ENCODE measurements around the gene FBXW5.

Gene FBXW5

DNA sequence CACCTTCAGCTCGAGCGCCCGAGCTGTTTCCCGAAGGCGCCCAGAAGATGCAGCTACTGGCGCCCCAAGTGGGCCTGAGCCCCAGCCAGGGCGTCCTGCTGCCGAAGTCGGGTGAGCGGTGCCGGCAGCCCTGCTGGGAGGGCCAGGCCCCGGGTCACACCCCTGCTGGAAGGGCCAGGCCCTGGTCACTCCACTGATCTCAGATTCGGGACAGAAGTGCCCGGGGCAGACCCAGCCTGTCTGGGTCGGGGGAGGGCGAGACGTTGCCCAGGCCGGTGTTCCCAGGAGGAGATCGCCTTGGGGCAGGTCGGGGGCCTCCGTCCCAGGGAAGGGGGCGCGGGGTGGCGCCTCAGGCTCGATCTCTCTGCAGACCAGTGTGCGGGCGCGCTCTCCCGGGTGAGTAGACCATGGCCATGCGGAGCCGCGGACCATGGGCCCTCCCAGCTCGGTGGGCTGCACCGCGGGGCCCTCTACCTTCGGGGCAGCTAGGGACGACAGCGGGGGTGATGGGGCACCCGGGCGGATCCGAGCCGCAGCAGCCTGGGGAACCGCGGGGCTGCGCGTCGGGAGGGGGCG lies 40.6 kb upstream of the FBXW5 start:
- no peaks in the 10 kb centered on the region for H3K36me3 ChIP-seq (ENCODE audit: insufficient read depth, low read length)
- no peak overlapping the region for H3K9ac ChIP-seq (ENCODE audit: insufficient read length)
- H3K4me3 ChIP-seq = no peak overlapping the region
- H3K9me3 ChIP-seq (ENCODE audit: low read depth, low read length) = no peaks in the 10 kb centered on the region
- no peak for DNase-seq (ENCODE audit: low read depth, low spot score)
- no peak for TF ChIP-seq FOXP2 (optimal IDR thresholded peaks at IDR 0.05; ENCODE audit: control extremely low read depth, extremely low read length, insufficient read depth)
- TF ChIP-seq EZH2 (IDR thresholded peaks at IDR 0.05) = no peak
- TF ChIP-seq POLR2AphosphoS5 (IDR thresholded peaks at IDR 0.05; ENCODE audit: borderline replicate concordance, low read depth, low read length) = no peak
- no peak overlapping the region for H3K27ac ChIP-seq

GRCh38 chr9:136984464-136985026 lies 40.0 kb upstream of the FBXW5 start:
- TF ChIP-seq POLR2AphosphoS5 (IDR thresholded peaks at IDR 0.05; ENCODE audit: borderline replicate concordance, low read depth, low read length) = no peak
- TF ChIP-seq FOXP2 (optimal IDR thresholded peaks at IDR 0.05; ENCODE audit: control extremely low read depth, extremely low read length, insufficient read depth) = no peak
- no peak for TF ChIP-seq EZH2 (IDR thresholded peaks at IDR 0.05)
- Histone ChIP-seq H3K9me3 (ENCODE audit: low read depth, low read length) (no peaks in the 10 kb centered on the region), H3K27ac (no peak overlapping the region), H3K4me3 (no peak overlapping the region), H3K36me3 (ENCODE audit: insufficient read depth, low read length) (no peaks in the 10 kb centered on the region), H3K9ac (ENCODE audit: insufficient read length) (no peak overlapping the region)
- DNase-seq (ENCODE audit: low read depth, low spot score) = no peak

GRCh38 chr9:136983656-136984314 lies 39.2 kb upstream of the FBXW5 start:
- H3K36me3 ChIP-seq (ENCODE audit: insufficient read depth, low read length) = no peaks in the 10 kb centered on the region
- TF ChIP-seq EZH2 (IDR thresholded peaks at IDR 0.05) = no peak
- TF ChIP-seq FOXP2 (optimal IDR thresholded peaks at IDR 0.05; ENCODE audit: control extremely low read depth, extremely low read length, insufficient read depth) = no peak
- TF ChIP-seq POLR2AphosphoS5 (IDR thresholded peaks at IDR 0.05; ENCODE audit: borderline replicate concordance, low read depth, low read length) = no peak
- no peak overlapping the region for H3K9ac ChIP-seq (ENCODE audit: insufficient read length)
- H3K27ac ChIP-seq = no peak overlapping the region
- H3K4me3 ChIP-seq = no peak overlapping the region
- no peak for DNase-seq (ENCODE audit: low read depth, low spot score)
- no peaks in the 10 kb centered on the region for H3K9me3 ChIP-seq (ENCODE audit: low read depth, low read length)

DNA sequence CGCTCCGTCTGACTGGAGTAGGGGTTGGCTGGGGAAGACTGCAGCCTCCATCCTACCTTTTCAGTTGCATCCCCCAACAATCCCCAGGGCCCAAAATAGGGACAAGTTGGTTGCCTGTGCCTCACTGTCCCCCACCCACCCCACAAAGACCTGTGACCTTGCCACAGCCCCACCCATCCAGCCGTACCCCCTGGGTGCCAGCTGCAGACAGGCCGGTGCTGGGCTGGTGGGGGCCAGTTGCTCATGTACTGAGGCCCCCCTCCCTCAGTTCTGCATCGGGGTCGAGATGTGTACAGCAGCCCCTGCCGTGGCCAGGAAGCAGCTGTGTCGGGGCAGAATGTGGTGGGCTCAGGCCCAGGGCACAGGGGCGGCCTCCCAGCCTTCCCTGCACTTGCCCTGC lies 38.6 kb upstream of the FBXW5 start:
- no peaks in the 10 kb centered on the region for H3K9me3 ChIP-seq (ENCODE audit: low read depth, low read length)
- TF ChIP-seq POLR2AphosphoS5 (IDR thresholded peaks at IDR 0.05; ENCODE audit: borderline replicate concordance, low read depth, low read length) (no peak), FOXP2 (optimal IDR thresholded peaks at IDR 0.05; ENCODE audit: control extremely low read depth, extremely low read length, insufficient read depth) (no peak), EZH2 (IDR thresholded peaks at IDR 0.05) (no peak)
- H3K9ac ChIP-seq (ENCODE audit: insufficient read length) = no peak overlapping the region
- no peak overlapping the region for H3K4me3 ChIP-seq
- no peak overlapping the region for H3K27ac ChIP-seq
- DNase-seq (ENCODE audit: low read depth, low spot score) = no peak
- H3K36me3 ChIP-seq (ENCODE audit: insufficient read depth, low read length) = no peaks in the 10 kb centered on the region

DNA sequence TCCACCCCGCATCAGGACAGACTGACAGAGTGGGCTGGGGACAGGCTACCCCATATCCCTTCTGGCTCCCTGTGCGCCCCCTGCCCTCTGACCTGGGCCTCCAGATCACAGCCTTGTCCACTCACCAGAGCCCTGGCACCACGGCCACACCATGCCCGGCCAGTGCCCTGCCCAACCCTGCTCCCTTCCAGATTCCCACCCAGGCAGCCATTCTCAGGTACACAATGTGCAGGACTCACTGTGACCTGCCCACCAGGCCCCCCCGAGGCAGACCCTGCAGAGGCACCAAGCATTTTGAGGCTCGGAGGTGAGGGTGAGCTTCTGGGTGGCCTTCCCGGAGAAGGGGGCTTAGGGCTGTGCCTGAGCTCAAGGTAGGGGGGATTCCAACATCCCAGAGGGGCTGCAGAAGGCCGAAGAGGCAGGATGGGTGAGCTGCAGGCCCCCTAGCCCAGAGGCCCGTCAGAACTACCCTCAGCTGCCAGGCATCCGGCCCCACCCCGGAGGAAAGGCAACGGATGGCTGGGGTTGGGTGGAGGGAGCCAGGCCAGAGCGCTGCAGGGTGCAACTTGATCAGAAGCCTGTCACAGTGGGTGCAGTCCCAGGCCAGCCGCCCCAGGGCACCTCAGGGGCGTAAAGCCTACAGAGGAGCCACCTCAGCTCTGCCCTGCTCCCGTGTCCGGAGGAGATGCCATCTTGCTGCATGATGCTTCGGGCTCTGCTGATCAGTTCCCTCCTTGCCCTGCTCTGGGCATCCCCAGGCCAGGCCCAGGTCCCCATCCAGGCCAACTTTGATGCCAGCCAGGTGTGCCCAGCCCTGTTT lies 37.9 kb upstream of the FBXW5 start, which contains the start of gene LCNL1:
TSS of gene LCNL1 (plus strand) at position 762 of the 820 bp plus-strand sequence. CDS start 594 bp downstream, outside the sequence.
- DNase-seq (ENCODE audit: low read depth, low spot score) = no peak
- Histone ChIP-seq H3K27ac (0 out of 2 replicates have a peak within 1 kb of the TSS, but pooled peaks have one; percentile 31), H3K4me3 (no peak within 1 kb of the TSS), H3K36me3 (ENCODE audit: insufficient read depth, low read length) (no peaks in the 10 kb centered on the region), H3K9ac (ENCODE audit: insufficient read length) (no peak within 1 kb of the TSS), H3K9me3 (ENCODE audit: low read depth, low read length) (no peaks in the 10 kb centered on the region)
- TF ChIP-seq POLR2AphosphoS5 (IDR thresholded peaks at IDR 0.05; ENCODE audit: borderline replicate concordance, low read depth, low read length) (no peak), EZH2 (IDR thresholded peaks at IDR 0.05) (no peak)

DNA sequence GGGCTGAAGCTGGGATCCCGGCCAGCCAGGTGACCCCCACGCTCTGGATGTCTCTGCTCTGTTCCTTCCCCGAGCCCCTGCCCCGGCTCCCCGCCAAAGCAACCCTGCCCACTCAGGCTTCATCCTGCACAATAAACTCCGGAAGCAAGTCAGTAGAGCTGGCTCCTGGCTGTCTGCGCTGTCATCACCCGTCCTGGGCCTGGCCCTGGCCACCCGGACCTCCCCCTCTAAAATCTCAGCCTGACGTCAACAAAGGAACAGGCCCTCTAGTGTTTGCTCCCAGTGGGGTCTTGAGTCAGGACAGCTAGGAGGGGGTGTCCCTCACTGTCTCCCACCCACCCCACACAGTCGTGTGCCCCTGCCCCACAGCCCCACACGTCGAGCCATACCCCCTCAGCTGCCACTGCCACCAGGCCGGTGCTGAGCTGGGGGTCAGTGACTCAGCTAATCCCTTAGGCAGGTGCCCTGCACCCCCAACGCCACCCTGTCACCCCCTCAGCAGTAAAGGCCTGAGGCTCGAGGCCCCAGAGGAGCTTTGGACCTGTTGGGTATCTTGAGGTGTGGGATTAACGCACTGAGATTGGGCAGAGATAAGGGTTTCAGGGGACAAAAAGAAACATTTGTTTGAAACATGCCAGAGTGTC lies 37.2 kb upstream of the FBXW5 start:
- Histone ChIP-seq H3K9me3 (ENCODE audit: low read depth, low read length) (no peaks in the 10 kb centered on the region), H3K36me3 (ENCODE audit: insufficient read depth, low read length) (no peaks in the 10 kb centered on the region), H3K4me3 (no peak overlapping the region), H3K9ac (ENCODE audit: insufficient read length) (no peak overlapping the region), H3K27ac (0 out of 2 replicates have a peak overlapping the region, but pooled peaks have one; percentile 31)
- DNase-seq (ENCODE audit: low read depth, low spot score) = no peak
- TF ChIP-seq EZH2 (IDR thresholded peaks at IDR 0.05) = no peak
- TF ChIP-seq POLR2AphosphoS5 (IDR thresholded peaks at IDR 0.05; ENCODE audit: borderline replicate concordance, low read depth, low read length) = no peak
- no peak for TF ChIP-seq FOXP2 (optimal IDR thresholded peaks at IDR 0.05; ENCODE audit: control extremely low read depth, extremely low read length, insufficient read depth)

DNA sequence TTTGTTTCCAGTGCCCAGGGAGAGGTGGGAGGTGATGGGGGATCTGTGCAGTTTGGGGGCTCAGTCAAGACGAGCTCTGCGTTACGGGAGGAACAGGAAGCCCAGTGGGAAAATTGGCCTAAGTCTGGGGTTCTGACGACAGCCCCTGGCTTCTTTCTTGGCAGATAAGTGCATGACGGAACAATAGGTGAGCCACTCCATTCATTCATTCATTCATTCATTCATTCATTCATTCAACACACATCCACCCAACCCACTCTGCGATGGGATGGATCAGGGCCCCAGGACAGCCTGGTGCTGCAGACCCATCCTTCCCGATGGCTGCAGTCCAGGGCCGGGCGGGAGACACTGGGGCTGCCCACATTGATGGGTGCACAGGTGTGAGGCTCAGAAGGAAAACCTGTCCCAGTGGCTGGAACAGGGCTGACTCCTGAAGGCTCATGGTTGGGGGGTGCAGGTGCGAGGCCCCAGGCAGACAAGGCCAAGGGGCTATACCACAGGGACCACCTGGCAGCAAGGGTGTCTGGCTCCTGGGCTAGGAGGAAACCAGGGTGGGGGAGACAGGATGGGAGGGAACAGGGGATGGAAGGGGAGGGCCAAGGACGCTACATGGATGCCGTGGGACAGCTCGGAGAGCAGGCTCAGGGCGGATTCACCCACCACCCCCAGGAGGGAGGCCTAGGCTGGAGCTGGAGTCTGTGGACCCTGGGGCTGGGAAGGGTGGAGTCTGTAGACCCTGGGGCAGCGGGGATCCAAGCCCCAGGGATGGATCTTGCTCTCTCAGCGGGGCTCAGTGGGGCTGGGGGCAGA lies 36.3 kb upstream of the FBXW5 start:
- DNase-seq (ENCODE audit: low read depth, low spot score) = no peak
- Histone ChIP-seq H3K9ac (ENCODE audit: insufficient read length) (no peak overlapping the region), H3K4me3 (no peak overlapping the region), H3K27ac (no peak overlapping the region), H3K9me3 (ENCODE audit: low read depth, low read length) (no peaks in the 10 kb centered on the region), H3K36me3 (ENCODE audit: insufficient read depth, low read length) (no peaks in the 10 kb centered on the region)
- TF ChIP-seq POLR2AphosphoS5 (IDR thresholded peaks at IDR 0.05; ENCODE audit: borderline replicate concordance, low read depth, low read length) (no peak), FOXP2 (optimal IDR thresholded peaks at IDR 0.05; ENCODE audit: control extremely low read depth, extremely low read length, insufficient read depth) (no peak), EZH2 (IDR thresholded peaks at IDR 0.05) (no peak)

All from SK-N-MC (cell line).